H1 (cell line): ENCODE results near the gene LMTK2. TPM values are rescaled to one million over a fixed set of nuclear protein-coding genes. Genes with fewer than 3 reads are reported as not detected.

Experiments used
- BRCA1 ChIP-seq: IDR thresholded peaks from 2 replicates; pipeline ENCODE4 v1.6.1; 2012; ENCODE audit warnings: low read depth, low read length, improper control_type of control experiment
- FOSL1 ChIP-seq: IDR thresholded peaks from 2 replicates; pipeline ENCODE4 v1.6.1; 2011; ENCODE audit warnings: mild to moderate bottlenecking, low read depth, low read length, moderate library complexity; ENCODE audit not compliant: insufficient read depth
- KDM4A ChIP-seq: IDR thresholded peaks from one replicate; pipeline ENCODE4 v1.7.1; 2012; ENCODE audit warnings: low read depth, mild to moderate bottlenecking, moderate library complexity, low read length, inconsistent platforms; ENCODE audit not compliant: severe bottlenecking
- MAFK ChIP-seq: IDR thresholded peaks from 2 replicates; pipeline ENCODE4 v1.6.1; 2012; ENCODE audit warnings: low read depth, mild to moderate bottlenecking, improper control_type of control experiment, low read length
- NANOG ChIP-seq: IDR thresholded peaks from 2 replicates; pipeline ENCODE4 v1.6.1; 2011; ENCODE audit warnings: low read length, low read depth, mild to moderate bottlenecking, inconsistent platforms; ENCODE audit not compliant: insufficient read depth, poor library complexity, severe bottlenecking
- RNF2 ChIP-seq: fragments of 200-900, 300-1000 bp; sonication (generic); IDR thresholded peaks from 2 replicates; pipeline ENCODE4 v1.7.1; 2016; ENCODE audit warnings: borderline replicate concordance, low read depth, mild to moderate bottlenecking, antibody characterized with exemption, low read length; ENCODE audit not compliant: poor library complexity, severe bottlenecking; ENCODE audit errors: missing control alignments
- SIX5 ChIP-seq: IDR thresholded peaks from 2 replicates; pipeline ENCODE4 v1.6.1; 2011; ENCODE audit warnings: mild to moderate bottlenecking, low read depth, low read length
- polyA plus RNA-seq, 7 experiments: library from polyadenylated mRNA; depleted of rRNA in 3 of 7; stranded (reverse) in 5 of 7; unstranded in 2 of 7; fragments of >200 nt in 5 of 7; fragments of 200-250 nt in 2 of 7; gene quantifications; 1 replicate in 5 of 7; 2 replicates in 1 of 7; 4 replicates in 1 of 7; pipeline versions ENCODE4 v1.2.1 to v1.2.3, GENCODE V29; 2011 to 2013; ENCODE audit warnings: missing spikeins in 2 of 7, mixed read lengths in 2 of 7
- total RNA-seq: library from RNA; stranded (reverse); fragmentation: NEBNext Ultra II Directional; extraction: Animal tissue kit (Norgen Biotek cat#: 25700); gene quantifications from 2 replicates; pipeline ENCODE4 v1.2.1, GENCODE V29; 2021

The LMTK2 gene
- total and polyA plus RNA-seq, 2 of the 8 experiments (the other 6 are each of a cell fraction or from before 2014, with no cell fraction given) = 9.7 to 30.7 TPM

- TF ChIP-seq NANOG = no peak
- TF ChIP-seq MAFK = no peak
- TF ChIP-seq FOSL1 = no peak
- TF ChIP-seq KDM4A = no peak
- no peak for TF ChIP-seq RNF2
- TF ChIP-seq SIX5 = no peak
- no peak for TF ChIP-seq BRCA1
These were observed 21.0 kb upstream of the LMTK2 start (continued) for GRCh38 chr7:98085674-98086073.
